CD8-positive, alpha-beta memory T cell (primary cell): ENCODE measurements around the gene RGS9. TPM values are rescaled to one million over a fixed set of nuclear protein-coding genes. Genes with fewer than 3 reads are reported as not detected.
"Not testable (repeated sequence)": the region's sequence is repeated elsewhere in the genome, so short reads cannot be mapped to it uniquely, and the experiment has no call there.

Source experiments
- CTCF ChIA-PET: fragments of 350-600 bp; sonication (Branson Sonifier 250); formaldehyde crosslinking; loops from one replicate; lab custom pipeline; 2021; ENCODE audit warnings: antibody characterized with exemption; lab: Charles Lee
- POLR2A ChIA-PET: fragments of 350-600 bp; sonication (Branson Sonifier 250); formaldehyde crosslinking; loops from one replicate; lab custom pipeline; 2021; ENCODE audit warnings: antibody characterized with exemption; lab: Charles Lee
- DNase-seq, 5 donors: peaks; one replicate each; pipeline versions ENCODE4 v3.0.0 to v3.0.0-alpha.2; 2020 to 2022; ENCODE audit warnings: mixed read lengths in 1 of 5
- H3K27ac ChIP-seq: one replicate; pipeline ENCODE4 v1.7.0; 2013; ENCODE audit warnings: low read depth, mild to moderate bottlenecking, low read length, moderate library complexity
- H3K27me3 ChIP-seq: 2 replicates; pipeline ENCODE4 v1.7.0; 2013; ENCODE audit warnings: low read length, mild to moderate bottlenecking; ENCODE audit not compliant: insufficient read depth, poor library complexity, severe bottlenecking
- H3K36me3 ChIP-seq: 2 replicates; pipeline ENCODE4 v1.7.0; 2013; ENCODE audit warnings: mild to moderate bottlenecking, low read length, moderate library complexity; ENCODE audit not compliant: insufficient read depth
- H3K4me1 ChIP-seq: 2 replicates; pipeline ENCODE4 v1.7.0; 2013; ENCODE audit warnings: mild to moderate bottlenecking, low read length, moderate library complexity; ENCODE audit not compliant: insufficient read depth
- H3K4me3 ChIP-seq: 2 replicates; pipeline ENCODE4 v1.7.0; 2013; ENCODE audit warnings: mild to moderate bottlenecking, low read length
- H3K9me3 ChIP-seq: 2 replicates; pipeline ENCODE4 v1.7.0; 2013; ENCODE audit warnings: mild to moderate bottlenecking, low read length
- H3K27ac Mint-ChIP-seq, 8 donors: one replicate each; pipeline ENCODE4 v1.8.0; 2020 to 2021; ENCODE audit warnings: mixed read lengths in 8 of 8, mild to moderate bottlenecking in 6 of 8, inconsistent platforms in 3 of 8, moderate library complexity in 3 of 8
- H3K27me3 Mint-ChIP-seq, 2 donors: one replicate each; pipeline ENCODE4 v1.8.0; 2020 to 2021; ENCODE audit warnings: mixed read lengths in 2 of 2, mild to moderate bottlenecking in 1 of 2, moderate library complexity in 1 of 2
- H3K36me3 Mint-ChIP-seq, 3 donors: one replicate each; pipeline ENCODE4 v1.8.0; 2020 to 2021; ENCODE audit warnings: mixed read lengths in 3 of 3, inconsistent platforms in 1 of 3, mild to moderate bottlenecking in 1 of 3
- H3K4me1 Mint-ChIP-seq, 3 donors: one replicate each; pipeline ENCODE4 v1.8.0; 2020 to 2021; ENCODE audit warnings: mixed read lengths in 3 of 3, inconsistent platforms in 1 of 3, mild to moderate bottlenecking in 1 of 3
- H3K4me3 Mint-ChIP-seq, 7 donors: one replicate each; pipeline ENCODE4 v1.8.0; 2020 to 2021; ENCODE audit warnings: mixed read lengths in 7 of 7, mild to moderate bottlenecking in 6 of 7, moderate library complexity in 4 of 7, inconsistent platforms in 2 of 7
- H3K9me3 Mint-ChIP-seq, 5 donors: one replicate each; pipeline ENCODE4 v1.8.0; 2020 to 2022; ENCODE audit warnings: mixed read lengths in 5 of 5, mild to moderate bottlenecking in 3 of 5, moderate library complexity in 2 of 5, inconsistent platforms in 1 of 5
- polyA plus RNA-seq: library from polyadenylated mRNA; unstranded; fragments of 300-500 nt; fragmentation: Illumina TruSeq; gene quantifications from one replicate; pipeline ENCODE4 v1.2.3, GENCODE V29; 2021
- total RNA-seq, 2 experiments: library from RNA; stranded (reverse); gene quantifications; one replicate each; pipeline ENCODE4 v1.2.3, GENCODE V29; 2021

RGS9 gene
- total and polyA plus RNA-seq, 3 experiments from 2014 or later, result 1.4 to 8.9 (median 2.6) TPM

DNA sequence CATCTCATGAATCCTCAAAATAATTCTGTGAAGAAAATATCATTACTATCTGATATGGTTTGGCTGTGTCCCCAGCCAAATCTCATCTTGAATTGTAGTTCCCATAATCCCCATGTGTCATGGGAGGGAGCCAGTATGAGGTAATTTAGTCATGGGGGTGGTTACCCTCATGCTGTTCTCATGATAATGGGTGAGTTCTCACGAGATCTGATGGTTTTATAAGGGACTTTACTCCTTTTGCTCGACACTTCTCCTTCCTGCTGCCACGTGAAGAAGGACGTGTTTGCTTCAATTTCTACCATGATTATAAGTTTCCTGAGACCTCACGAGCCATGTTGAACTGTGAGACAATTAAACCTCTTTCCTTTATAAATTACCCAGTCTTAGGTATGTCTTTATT, 20.7 kb upstream of the RGS9 start:
- Mint-ChIP-seq H3K27me3 (peaks cover 5 to 18% of the 10 kb centered on the region in 2 donors), H3K4me1 (peaks cover 4 to 11% (median 7%) of the 10 kb centered on the region in 3 donors)
- H3K27ac Mint-ChIP-seq, H3K36me3 Mint-ChIP-seq, H3K4me3 ChIP-seq, H3K9me3 ChIP-seq, DNase-seq, H3K4me1 ChIP-seq, H3K36me3 ChIP-seq, H3K9me3 Mint-ChIP-seq, H3K4me3 Mint-ChIP-seq, H3K27me3 ChIP-seq, H3K27ac ChIP-seq: not testable (repeated sequence)
- CTCF ChIA-PET, result interaction anchor here (1.5 kb wide), 1 partner anchor 16 kb away, joined by 4 read pairs; no protein-coding TSS in a partner anchor
- POLR2A ChIA-PET, result interaction anchor here (0.6 kb wide), 1 partner anchor 45 kb away, joined by 3 read pairs; no protein-coding TSS in a partner anchor

DNA sequence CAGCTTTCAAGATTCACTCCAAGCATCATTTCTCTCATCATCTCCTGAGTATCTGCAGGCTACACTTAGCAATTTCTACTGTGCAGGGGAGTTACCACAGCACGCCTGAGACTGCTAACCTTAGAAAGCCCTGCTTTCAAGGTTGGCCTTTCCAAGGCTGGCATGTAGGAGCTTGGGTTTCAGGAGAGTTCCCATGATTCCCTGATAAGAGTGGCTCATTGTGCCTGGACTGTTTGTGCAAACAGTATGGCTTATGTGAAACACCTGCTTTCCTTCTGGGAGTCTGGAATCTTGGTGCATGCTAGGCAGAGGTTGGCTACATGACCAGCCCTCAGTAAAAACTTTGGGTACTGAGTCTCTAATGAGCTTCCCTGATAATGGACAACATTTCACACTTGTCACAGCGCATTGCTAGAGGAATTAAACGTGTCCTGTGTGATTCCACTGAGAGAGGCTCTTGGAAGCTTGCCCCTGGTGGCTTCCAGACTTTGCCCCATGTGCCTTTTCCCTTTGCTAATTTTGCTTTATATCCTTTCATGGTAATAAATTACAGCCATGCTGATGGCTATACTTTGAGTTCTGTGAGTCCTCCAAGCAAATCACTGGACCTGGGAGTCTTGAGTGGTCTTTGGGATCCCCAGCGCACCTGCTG, 19.7 kb upstream of the RGS9 start:
- ChIA-PET CTCF (interaction anchor here (1.5 kb wide), 1 partner anchor 17 kb away, joined by 4 read pairs; no protein-coding TSS in a partner anchor), POLR2A (no interaction called here)
- DNase-seq, result no peak
- H3K4me1 Mint-ChIP-seq, result peaks cover 13 to 20% (median 14%) of the 10 kb centered on the region in 3 donors
- H3K27me3 ChIP-seq, result no peaks in the 10 kb centered on the region
- H3K4me3 Mint-ChIP-seq, result no peak overlapping the region
- no peaks in the 10 kb centered on the region for H3K36me3 ChIP-seq
- H3K27me3 Mint-ChIP-seq, result peaks cover 2 to 18% of the 10 kb centered on the region in 2 donors
- H3K27ac Mint-ChIP-seq, result no peak overlapping the region
- H3K4me3 ChIP-seq, result no peak overlapping the region
- no peaks in the 10 kb centered on the region for H3K9me3 Mint-ChIP-seq
- no peaks in the 10 kb centered on the region for H3K9me3 ChIP-seq
- H3K4me1 ChIP-seq, result peaks cover 4% of the 10 kb centered on the region
- H3K36me3 Mint-ChIP-seq, result no peaks in the 10 kb centered on the region
- no peak overlapping the region for H3K27ac ChIP-seq

GRCh38 chr17:65121368-65121767, 15.8 kb upstream of the RGS9 start:
- Histone ChIP-seq H3K9me3 (no peaks in the 10 kb centered on the region), H3K4me3 (no peak overlapping the region), H3K27ac (no peak overlapping the region), H3K27me3 (no peaks in the 10 kb centered on the region), H3K36me3 (no peaks in the 10 kb centered on the region), H3K4me1 (peaks cover 10% of the 10 kb centered on the region)
- Mint-ChIP-seq H3K4me3 (peak overlapping the region in 4 of 7 donors; percentile 13 to 87 (median 46)), H3K9me3 (no peaks in the 10 kb centered on the region), H3K27ac (peak overlapping the region in 3 of 8 donors; percentile 9 to 73 (median 56)), H3K36me3 (peaks cover 0 to 1% (median 0%) of the 10 kb centered on the region in 3 donors), H3K27me3 (peaks cover 0 to 15% of the 10 kb centered on the region in 2 donors), H3K4me1 (peaks cover 21 to 38% (median 25%) of the 10 kb centered on the region in 3 donors)
- ChIA-PET CTCF (interaction anchor here (1.0 kb wide), 1 partner anchor 160 kb away, joined by 3 read pairs; no protein-coding TSS in a partner anchor), POLR2A (no interaction called here)
- DNase-seq, result no peak

- H3K4me1 Mint-ChIP-seq, result peaks cover 21 to 34% (median 25%) of the 10 kb centered on the region in 3 donors
- peaks cover 0 to 1% (median 0%) of the 10 kb centered on the region in 3 donors for H3K36me3 Mint-ChIP-seq
- Histone ChIP-seq H3K4me1 (peaks cover 10% of the 10 kb centered on the region), H3K4me3 (peak overlapping the region; percentile 68), H3K27ac (peak overlapping the region; percentile 64), H3K9me3 (no peaks in the 10 kb centered on the region), H3K27me3 (no peaks in the 10 kb centered on the region), H3K36me3 (no peaks in the 10 kb centered on the region)
- CTCF ChIA-PET, result interaction anchor here (0.8 kb wide), 1 partner anchor 57 kb away, joined by 3 read pairs; no protein-coding TSS in a partner anchor
- POLR2A ChIA-PET, result interaction anchor here (0.7 to 2.0 kb wide), 2 partner anchors 22 to 147 kb away, joined by 4 to 8 read pairs; no protein-coding TSS in a partner anchor
- no peak for DNase-seq
- peak overlapping the region; percentile 47 to 87 (median 64) for H3K27ac Mint-ChIP-seq
- H3K27me3 Mint-ChIP-seq, result peaks cover 0 to 13% of the 10 kb centered on the region in 2 donors
- H3K4me3 Mint-ChIP-seq, result peak overlapping the region; percentile 59 to 96 (median 92)
- no peaks in the 10 kb centered on the region for H3K9me3 Mint-ChIP-seq
Measured at GRCh38 chr17:65121916-65122806, 15.0 kb upstream of the RGS9 start.

DNA sequence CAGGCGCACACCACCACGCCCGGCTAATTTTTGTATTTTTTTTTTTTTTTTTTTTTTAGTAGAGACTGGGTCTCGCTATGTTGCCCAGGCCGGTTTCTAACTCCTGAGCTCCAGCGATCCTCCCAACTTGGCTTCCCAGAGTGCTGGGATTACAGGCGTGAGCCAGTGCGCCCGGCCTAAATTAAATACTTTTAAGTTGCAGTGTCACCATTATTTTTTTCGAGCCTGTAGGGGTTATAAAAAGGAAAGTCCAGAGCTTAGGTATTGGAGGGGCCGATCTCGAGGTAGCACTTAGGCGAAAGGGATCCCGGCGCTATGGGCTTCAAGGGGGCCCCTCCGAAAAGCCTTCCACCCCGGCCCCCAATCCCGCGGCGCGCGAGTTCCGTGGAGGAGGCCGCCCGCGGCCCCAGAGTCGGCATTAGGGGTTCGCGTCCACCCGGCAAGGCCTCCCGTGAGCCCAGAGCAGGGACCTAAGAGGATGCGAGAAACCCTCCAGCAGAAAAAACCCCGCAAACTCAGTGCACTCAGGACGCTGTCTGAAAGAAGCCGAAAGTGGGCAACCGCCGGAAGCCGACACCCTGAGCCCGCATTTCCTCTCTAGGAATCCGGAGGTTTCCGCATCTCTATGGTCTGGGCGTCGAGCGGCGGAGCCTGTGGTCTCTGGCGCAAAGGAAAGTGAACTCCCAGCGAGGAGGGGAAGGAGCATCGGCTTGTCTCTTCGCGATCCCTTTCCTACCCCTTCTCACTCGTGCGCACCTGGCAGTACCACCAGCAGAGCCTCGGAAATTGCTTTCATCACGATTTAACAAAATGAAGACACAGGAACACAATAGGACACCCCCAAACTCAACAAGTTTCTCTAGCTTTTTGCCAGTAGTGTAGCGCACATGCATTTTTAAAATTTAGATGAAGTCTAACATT, 14.1 kb upstream of the RGS9 start:
- peak; percentile 69 to 88 (median 83) for DNase-seq
- peaks cover 21 to 34% (median 25%) of the 10 kb centered on the region in 3 donors for H3K4me1 Mint-ChIP-seq
- ChIA-PET CTCF (interaction anchor here (0.8 to 1.6 kb wide), 2 partner anchors 14 to 56 kb away, joined by 3 to 11 read pairs; partner anchors contain the start of gene RGS9), POLR2A (interaction anchor here (0.7 to 2.0 kb wide), 4 partner anchors 15 to 148 kb away, joined by 3 to 8 read pairs (median 4); no protein-coding TSS in a partner anchor)
- peaks cover 0 to 13% of the 10 kb centered on the region in 2 donors for H3K27me3 Mint-ChIP-seq
- Histone ChIP-seq H3K27ac (peak overlapping the region; percentile 64), H3K4me3 (peak overlapping the region; percentile 68), H3K4me1 (peaks cover 10% of the 10 kb centered on the region), H3K36me3 (no peaks in the 10 kb centered on the region), H3K9me3 (no peaks in the 10 kb centered on the region), H3K27me3 (no peaks in the 10 kb centered on the region)
- no peaks in the 10 kb centered on the region for H3K9me3 Mint-ChIP-seq
- H3K4me3 Mint-ChIP-seq, result peak overlapping the region; percentile 59 to 96 (median 92)
- H3K36me3 Mint-ChIP-seq, result peaks cover 0 to 1% (median 0%) of the 10 kb centered on the region in 3 donors
- H3K27ac Mint-ChIP-seq, result peak overlapping the region; percentile 56 to 99 (median 98)

DNA sequence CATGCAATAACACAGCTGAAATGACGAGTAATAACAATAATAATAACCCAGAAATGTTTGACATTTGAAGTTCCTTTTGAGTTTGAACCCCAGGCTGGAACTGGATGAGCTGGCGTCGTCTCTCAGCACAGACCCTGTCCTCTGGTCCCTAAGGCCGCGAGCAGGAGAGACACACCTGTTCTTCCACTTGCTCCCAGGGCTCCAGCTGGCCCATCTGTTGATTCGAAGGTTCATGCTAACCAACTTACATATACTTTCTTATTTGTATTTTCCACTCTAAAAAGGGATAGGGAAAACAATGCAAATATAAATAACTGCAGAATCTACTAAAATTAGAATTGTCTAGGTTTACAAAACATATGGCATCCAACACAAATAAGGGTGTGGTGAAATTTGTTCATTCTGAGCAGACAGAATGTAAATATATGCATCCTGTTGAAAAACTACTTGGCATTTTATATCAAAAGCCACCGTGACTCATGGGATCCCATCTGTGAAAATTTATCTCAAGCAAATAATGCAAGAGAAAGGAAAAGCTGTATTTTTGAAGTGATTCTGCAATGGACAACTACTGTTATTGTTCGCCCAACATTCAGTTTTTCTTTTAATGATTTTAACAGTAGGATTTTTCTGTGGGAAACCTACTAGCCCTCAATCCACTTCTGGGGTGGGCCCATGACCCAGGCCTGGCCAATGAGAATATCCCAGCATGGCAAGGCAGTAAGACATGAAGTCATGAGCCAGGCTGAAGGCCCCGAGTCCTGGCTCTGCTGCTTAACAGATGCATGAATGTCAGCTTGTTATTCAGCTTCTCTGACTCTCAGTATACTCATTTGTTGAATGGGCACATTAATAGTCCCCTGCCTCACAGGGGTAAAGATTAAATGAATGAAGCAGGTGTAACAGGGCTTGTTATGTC, 13.2 kb upstream of the RGS9 start:
- CTCF ChIA-PET, result interaction anchor here (1.6 kb wide), 1 partner anchor 13 kb away, joined by 11 read pairs; the partner anchor contains the start of gene RGS9
- H3K36me3 Mint-ChIP-seq, result peaks cover 0 to 1% (median 0%) of the 10 kb centered on the region in 3 donors

More for the DNA sequence above, 13.2 kb upstream of the RGS9 start:
- H3K27ac ChIP-seq, result peak overlapping the region; percentile 64
- DNase-seq, result no peak
- H3K4me3 Mint-ChIP-seq, result peak overlapping the region; percentile 70 to 96 (median 92)
- no peaks in the 10 kb centered on the region for H3K9me3 ChIP-seq
- H3K9me3 Mint-ChIP-seq, result no peaks in the 10 kb centered on the region
- H3K27me3 ChIP-seq, result no peaks in the 10 kb centered on the region
- peak overlapping the region; percentile 56 to 99 (median 98) for H3K27ac Mint-ChIP-seq
- peaks cover 10% of the 10 kb centered on the region for H3K4me1 ChIP-seq
- peaks cover 21 to 34% (median 25%) of the 10 kb centered on the region in 3 donors for H3K4me1 Mint-ChIP-seq
- POLR2A ChIA-PET, result interaction anchor here (0.6 to 2.0 kb wide), 4 partner anchors 14 to 67 kb away, joined by 3 to 8 read pairs (median 4); no protein-coding TSS in a partner anchor
- H3K27me3 Mint-ChIP-seq, result peaks cover 2 to 16% of the 10 kb centered on the region in 2 donors
- no peaks in the 10 kb centered on the region for H3K36me3 ChIP-seq
- peak overlapping the region; percentile 68 for H3K4me3 ChIP-seq
